HepG2 (cell line): ENCODE data around the gene TNFRSF21. TPM values are rescaled to one million over a fixed set of nuclear protein-coding genes. Genes with fewer than 3 reads are reported as not detected.

Source experiments
- AFF4 ChIP-seq: sonication (generic); formaldehyde crosslinking; IDR thresholded peaks from 2 replicates; pipeline ENCODE4 v1.4.0; 2020; ENCODE audit warnings: missing genetic modification reagents
- HMGXB4 ChIP-seq, 2 experiments: sonication (generic) in 1 of 2; formaldehyde crosslinking in 1 of 2; IDR thresholded peaks; 2 replicates each; pipeline versions ENCODE4 v1.4.0 to v1.6.1; 2018 to 2020; ENCODE audit warnings: missing genetic modification reagents in 2 of 2, borderline replicate concordance in 1 of 2, low read depth in 1 of 2, mild to moderate bottlenecking in 1 of 2, missing biosample characterization in 1 of 2
- PLSCR1 ChIP-seq: sonication (generic); formaldehyde crosslinking; IDR thresholded peaks from 2 replicates; pipeline ENCODE4 v1.5.0; 2020; ENCODE audit warnings: missing genetic modification reagents, mild to moderate bottlenecking, borderline replicate concordance
- SOX6 ChIP-seq, 2 experiments: fragments of 450-650 bp in 1 of 2; sonication (generic) in 1 of 2; formaldehyde crosslinking in 1 of 2; IDR thresholded peaks; 2 replicates each; pipeline versions ENCODE4 v1.4.0 to v1.6.1; 2017 to 2020; ENCODE audit warnings: antibody characterized with exemption in 1 of 2, mild to moderate bottlenecking in 1 of 2, missing genetic modification reagents in 1 of 2
- U2AF1 ChIP-seq: fragments of 200-400 bp; formaldehyde crosslinking; optimal IDR thresholded peaks from 2 replicates; pipeline ENCODE3; 2017; ENCODE audit warnings: mild to moderate bottlenecking, low read depth, low read length
- ZBTB4 ChIP-seq: sonication (generic); formaldehyde crosslinking; IDR thresholded peaks from 2 replicates; pipeline ENCODE4 v1.4.0; 2020; ENCODE audit warnings: missing genetic modification reagents, mild to moderate bottlenecking, borderline replicate concordance
- ZKSCAN1 ChIP-seq: fragments of 150-350 bp; IDR thresholded peaks from 2 replicates; pipeline ENCODE4 v1.6.1; 2014; ENCODE audit warnings: low read length
- ZMYM4 ChIP-seq: sonication (generic); formaldehyde crosslinking; IDR thresholded peaks from 2 replicates; pipeline ENCODE4 v1.8.1; 2023; ENCODE audit warnings: mild to moderate bottlenecking, missing genetic modification reagents
- ZNF296 ChIP-seq: sonication (generic); formaldehyde crosslinking; conservative IDR thresholded peaks from 2 replicates; pipeline ENCODE4 v1.5.0; 2020; ENCODE audit warnings: mild to moderate bottlenecking, missing genetic modification reagents
- ZNF362 ChIP-seq: sonication (generic); formaldehyde crosslinking; IDR thresholded peaks from 2 replicates; pipeline ENCODE4 v1.4.0; 2020; ENCODE audit warnings: missing genetic modification reagents, mild to moderate bottlenecking, borderline replicate concordance
- ZNF382 ChIP-seq: sonication (generic); formaldehyde crosslinking; IDR thresholded peaks from 2 replicates; pipeline ENCODE4 v1.5.0; 2020; ENCODE audit warnings: missing genetic modification reagents, mild to moderate bottlenecking, borderline replicate concordance
- ZNF589 ChIP-seq: sonication (generic); formaldehyde crosslinking; conservative IDR thresholded peaks from 2 replicates; pipeline ENCODE4 v1.8.0; 2022; ENCODE audit warnings: mild to moderate bottlenecking, moderate library complexity, missing genetic modification reagents
- polyA plus RNA-seq, 8 experiments: library from polyadenylated mRNA; depleted of rRNA in 3 of 8; stranded (reverse) in 7 of 8; unstranded in 1 of 8; fragments of >200 nt; fragmentation: Illumina TruSeq in 4 of 8; extraction: Trizol in 4 of 8; gene quantifications; 2 replicates each; pipeline versions ENCODE4 v1.2.1 to v1.2.3, GENCODE V29; 2011 to 2016; ENCODE audit warnings: low read depth in 4 of 8, missing spikeins in 1 of 8, mixed read lengths in 1 of 8; ENCODE audit not compliant: insufficient read depth in 1 of 8
- total RNA-seq, 5 experiments: library from RNA; depleted of rRNA; stranded (reverse); fragments of >200 nt; fragmentation: Illumina TruSeq; extraction: Trizol; gene quantifications; 2 replicates each; pipeline ENCODE4 v1.2.3, GENCODE V29; 2016; ENCODE audit warnings: low read depth in 1 of 5

Gene TNFRSF21
- total and polyA plus RNA-seq, 2 of the 13 experiments (the other 11 are each of a cell fraction or from before 2014, with no cell fraction given), result 24.8 to 46.3 TPM

- TF ChIP-seq HMGXB4 (CRISPR knock-in tag; IDR thresholded peaks at IDR 0.05; ENCODE audit: borderline replicate concordance in 1 of 2, low read depth in 1 of 2) (peak; percentile 1 to 11; a peak in 1 of 4 replicates), ZNF382 (no peak), ZKSCAN1 (no peak), PLSCR1 (0 out of 2 replicates have a peak, but pooled peaks have one; percentile 0), AFF4 (CRISPR knock-in tag) (0 out of 2 replicates have a peak, but pooled peaks have one; percentile 28), U2AF1 (no peak), ZMYM4 (0 out of 2 replicates have a peak, but pooled peaks have one; percentile 33), ZBTB4 (CRISPR knock-in tag) (no peak), SOX6 (IDR thresholded peaks at IDR 0.05) (no peak), SOX6 (CRISPR knock-in tag; IDR thresholded peaks at IDR 0.05) (0 out of 2 replicates have a peak, but pooled peaks have one; percentile 16), ZNF362 (no peak), ZNF589 (CRISPR knock-in tag) (no peak), ZNF296 (no peak)
These were observed 984 bp downstream of the TNFRSF21 start (continued) for GRCh38 chr6:47308552-47309290.
